8988T (cell line): ENCODE data around the gene PLA2G4E.

Experiments
- DNase-seq: peaks from one replicate; pipeline ENCODE4 v3.0.0; 2011

PLA2G4E gene

DNA sequence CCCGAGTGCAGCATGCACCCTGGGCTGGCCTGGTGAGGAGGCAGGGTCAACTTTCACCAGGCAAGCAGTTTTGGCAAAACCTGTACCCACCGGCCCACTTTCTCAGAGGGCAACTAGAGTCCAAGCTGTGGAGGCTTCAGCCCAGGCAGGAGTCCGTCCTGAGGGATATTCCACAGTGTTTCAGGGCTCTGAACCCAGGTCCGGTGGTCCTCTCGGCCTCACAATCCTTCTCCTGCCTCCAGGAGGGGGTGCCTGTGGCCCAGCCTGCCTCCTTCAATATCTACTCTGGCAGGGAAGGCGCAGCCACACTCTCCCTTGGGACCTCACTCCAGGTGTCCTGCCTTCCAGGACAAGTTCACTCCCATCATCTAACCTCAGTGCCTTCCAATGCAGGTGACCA is 3.9 kb downstream of the PLA2G4E start:
- DNase-seq = no peak

GRCh38 chr15:42014406-42014805 is 6.4 kb downstream of the PLA2G4E start:
- no peak for DNase-seq

DNA sequence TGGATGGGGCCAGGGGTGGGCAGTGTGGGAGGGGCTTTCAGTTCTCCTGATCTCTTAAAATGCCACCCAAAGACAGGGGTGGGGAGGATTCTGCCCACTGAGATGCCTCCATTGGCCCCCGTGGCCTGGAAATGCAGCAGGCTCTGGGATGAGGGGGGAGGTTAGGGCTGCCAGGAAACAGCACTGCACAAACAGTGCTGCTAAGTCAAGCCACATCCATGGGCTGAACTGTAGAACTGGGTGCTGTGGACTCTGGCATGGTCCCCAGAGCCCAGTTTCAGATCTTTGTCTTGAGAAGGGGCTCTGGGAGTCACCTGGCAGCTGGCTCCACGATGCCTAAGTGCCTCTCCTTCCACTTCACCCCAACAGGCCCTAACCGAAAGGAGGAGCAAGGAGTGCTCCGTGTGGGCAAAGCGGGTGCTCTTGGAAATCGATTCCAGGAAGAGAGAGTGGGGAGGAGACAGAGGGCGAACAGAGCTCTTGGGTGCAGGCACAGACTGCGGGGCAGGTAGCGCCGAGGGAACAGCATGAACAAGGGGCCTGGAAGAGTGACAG is 7.8 kb downstream of the PLA2G4E start:
- no peak for DNase-seq

GRCh38 chr15:42012241-42012640 is 8.6 kb downstream of the PLA2G4E start:
- DNase-seq = no peak

- DNase-seq = no peak
Observed at GRCh38 chr15:42011074-42011473, 9.8 kb downstream of the PLA2G4E start.

GRCh38 chr15:42010434-42010833 is 10.4 kb downstream of the PLA2G4E start:
- DNase-seq = no peak

DNA sequence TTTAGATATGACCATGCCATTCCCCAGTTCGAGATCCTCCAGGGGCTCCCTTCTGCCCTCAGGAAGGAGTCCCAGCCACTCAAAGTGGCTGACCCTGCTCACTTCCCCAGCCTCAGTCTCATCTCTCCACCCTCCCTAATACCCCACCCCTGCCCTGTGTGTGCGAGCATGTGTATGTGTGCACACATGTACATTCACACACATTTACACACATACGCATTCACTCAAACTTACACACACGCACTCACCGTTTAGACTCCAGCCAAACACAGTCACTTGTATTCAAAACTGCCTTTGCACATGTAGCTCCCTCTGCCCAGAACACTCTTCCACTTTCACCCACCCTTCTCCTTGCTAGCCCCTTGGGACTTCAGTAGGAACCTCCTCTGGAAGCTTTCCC is 11.4 kb downstream of the PLA2G4E start:
- no peak for DNase-seq

GRCh38 chr15:42009022-42009421 is 11.8 kb downstream of the PLA2G4E start:
- no peak for DNase-seq

DNA sequence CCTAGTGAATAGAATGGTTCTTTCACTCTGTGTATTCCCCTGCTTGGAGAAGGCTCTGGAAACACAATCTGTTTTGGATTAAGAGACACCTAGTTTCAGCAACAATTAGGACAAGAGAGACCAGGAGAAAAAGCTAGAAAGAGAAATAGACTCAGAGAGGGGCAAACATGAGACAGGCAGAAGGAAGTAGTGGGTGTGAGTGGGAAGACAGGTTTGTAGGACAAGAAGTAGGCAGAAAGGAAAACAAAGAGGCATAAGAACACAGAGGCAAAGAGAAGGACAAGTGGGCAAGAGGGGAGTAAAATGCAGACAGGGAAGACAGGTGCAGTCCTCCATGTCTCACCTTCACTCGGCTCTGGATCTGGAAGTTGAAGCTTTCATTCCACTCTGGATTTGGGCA is 13.5 kb downstream of the PLA2G4E start:
- no peak for DNase-seq

DNA sequence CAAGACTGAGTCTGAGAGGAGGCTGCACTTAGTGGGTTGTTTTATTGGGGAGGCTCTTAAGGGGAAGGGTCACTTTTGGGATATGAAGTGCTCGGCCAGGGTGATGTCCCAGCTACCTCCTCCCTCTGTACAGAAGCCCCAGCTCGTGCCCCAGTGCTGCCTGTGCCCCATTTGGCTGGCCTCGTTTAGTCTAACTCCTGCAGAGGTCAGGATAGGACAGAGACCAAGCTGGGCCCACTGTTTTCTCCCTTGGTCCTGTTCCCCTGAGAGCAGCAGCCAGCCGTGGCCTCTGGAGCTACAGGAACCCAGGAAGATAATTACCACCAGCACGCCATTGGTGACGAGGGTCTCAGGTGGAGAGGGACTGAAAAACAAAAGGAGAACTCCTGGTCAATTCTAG is 18.5 kb downstream of the PLA2G4E start:
- no peak for DNase-seq

GRCh38 chr15:42001236-42001635 is 19.6 kb downstream of the PLA2G4E start:
- DNase-seq = no peak

- DNase-seq = no peak
Observed at GRCh38 chr15:41999290-42000285, 21.3 kb downstream of the PLA2G4E start.

GRCh38 chr15:41997845-41998244 is 23.0 kb downstream of the PLA2G4E start:
- DNase-seq = no peak

GRCh38 chr15:41996921-41997592 is 23.8 kb downstream of the PLA2G4E start:
- DNase-seq = no peak

GRCh38 chr15:41996376-41996775 is 24.5 kb downstream of the PLA2G4E start:
- no peak for DNase-seq

- no peak for DNase-seq
Observed at GRCh38 chr15:41995476-41995855, 25.4 kb downstream of the PLA2G4E start.

DNA sequence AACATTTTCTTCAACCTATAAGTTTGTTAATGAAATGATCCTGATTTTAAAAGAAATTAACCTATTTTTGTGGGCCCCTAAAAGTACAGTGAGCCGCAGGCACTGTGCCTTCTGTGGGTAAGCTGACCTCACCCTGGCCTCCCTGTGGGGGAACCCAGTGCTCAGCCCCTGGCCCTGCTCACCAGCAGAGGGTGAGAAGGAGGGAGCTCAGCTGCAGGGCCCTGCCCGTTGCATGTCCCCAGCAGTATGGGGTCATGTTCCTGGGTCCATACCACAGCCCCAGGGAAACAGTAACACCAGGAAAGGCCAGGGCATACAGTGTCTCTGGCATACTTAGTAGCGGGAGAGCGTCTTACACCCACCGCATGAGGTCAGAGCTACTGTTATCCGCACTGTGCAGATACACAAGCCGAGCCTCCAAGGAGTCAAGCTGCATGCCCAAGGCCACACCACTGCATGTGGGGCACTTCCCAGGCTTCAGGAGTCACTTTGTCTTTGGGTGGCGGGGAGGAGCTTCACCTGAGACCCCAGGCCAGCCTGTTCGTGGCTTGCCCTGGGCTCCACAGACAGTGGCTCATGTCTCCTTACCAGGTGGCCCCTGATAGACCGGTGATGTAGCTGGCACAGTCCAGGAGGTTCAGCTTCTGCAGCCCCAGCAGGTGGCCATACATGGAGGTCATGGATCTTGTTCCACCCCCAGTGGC is 25.9 kb downstream of the PLA2G4E start:
- no peak for DNase-seq

DNA sequence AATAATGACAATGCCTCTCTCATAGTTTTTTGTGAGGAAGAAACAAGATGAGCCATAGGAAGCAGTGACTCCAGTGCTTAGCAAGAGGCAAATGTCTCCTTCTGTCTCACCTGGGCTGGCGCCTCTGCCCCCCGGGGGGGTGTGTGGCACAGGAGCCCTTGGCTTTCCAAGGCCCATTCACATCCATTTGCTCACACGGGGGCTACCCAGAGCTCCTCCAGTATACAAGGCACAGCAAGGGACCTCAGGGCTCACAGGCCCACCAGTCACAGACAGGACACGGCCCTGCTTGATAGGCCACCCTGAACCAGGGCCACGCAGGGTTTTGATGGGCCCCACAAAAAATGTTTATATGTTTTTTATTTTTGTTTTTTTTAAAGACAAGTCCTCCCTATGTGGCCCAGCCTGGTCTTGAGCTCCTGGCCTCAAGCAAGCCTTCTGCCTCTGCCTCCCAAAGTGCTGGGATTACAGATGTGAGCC is 26.6 kb downstream of the PLA2G4E start:
- DNase-seq = no peak

GRCh38 chr15:41993472-41994170 is 27.2 kb downstream of the PLA2G4E start:
- DNase-seq = no peak

DNA sequence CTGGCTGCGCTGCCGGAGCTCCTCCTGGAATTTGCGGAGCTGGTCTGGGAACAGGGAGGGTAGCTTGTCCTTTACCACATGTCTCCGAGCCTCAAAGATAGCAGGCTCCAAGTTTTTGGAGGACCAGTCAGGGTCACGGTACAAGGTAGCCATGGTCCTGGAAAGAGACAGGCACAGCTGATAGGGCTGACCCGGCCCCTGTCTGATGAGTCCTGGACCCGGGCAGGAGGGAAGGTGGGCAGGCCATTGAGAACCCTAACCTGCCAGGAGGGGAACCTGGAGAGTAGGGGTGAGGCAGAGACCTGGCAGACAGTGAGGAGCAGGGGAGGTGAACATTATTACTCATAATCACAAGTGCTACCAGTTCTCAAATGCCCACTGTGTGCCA is 28.0 kb downstream of the PLA2G4E start:
- DNase-seq = no peak

DNA sequence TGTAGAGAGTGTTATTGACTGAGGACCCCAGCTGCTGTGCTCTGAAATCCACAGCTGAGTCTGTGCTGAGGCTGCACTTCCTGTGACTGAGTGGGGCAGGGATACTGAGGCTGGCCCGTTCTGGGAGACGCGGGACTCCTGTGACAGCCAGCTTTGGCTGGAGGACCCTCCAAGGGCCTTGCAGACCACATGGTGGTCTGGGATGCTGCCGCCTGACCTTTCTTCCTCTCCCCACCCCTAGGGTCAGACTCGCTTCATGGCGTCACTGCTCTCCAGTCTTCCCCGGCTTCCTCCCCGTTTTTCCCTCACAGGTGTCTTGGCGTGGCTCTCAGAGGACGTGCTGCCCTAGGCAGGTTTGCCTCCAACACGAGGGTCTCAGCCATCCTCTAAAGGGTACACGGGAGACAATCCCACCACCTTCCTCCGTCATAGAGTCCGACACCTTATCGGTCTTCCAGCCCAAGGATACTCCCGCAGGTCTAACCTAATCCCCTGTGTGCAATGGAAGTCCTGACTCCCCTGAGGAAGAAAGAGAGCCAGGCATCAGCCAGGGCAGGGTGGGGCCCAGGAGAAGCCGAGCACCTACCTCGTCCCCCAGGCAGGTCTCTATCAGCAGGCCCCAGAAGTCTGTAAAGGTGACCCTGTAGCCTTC is 28.6 kb downstream of the PLA2G4E start:
- no peak for DNase-seq

DNA sequence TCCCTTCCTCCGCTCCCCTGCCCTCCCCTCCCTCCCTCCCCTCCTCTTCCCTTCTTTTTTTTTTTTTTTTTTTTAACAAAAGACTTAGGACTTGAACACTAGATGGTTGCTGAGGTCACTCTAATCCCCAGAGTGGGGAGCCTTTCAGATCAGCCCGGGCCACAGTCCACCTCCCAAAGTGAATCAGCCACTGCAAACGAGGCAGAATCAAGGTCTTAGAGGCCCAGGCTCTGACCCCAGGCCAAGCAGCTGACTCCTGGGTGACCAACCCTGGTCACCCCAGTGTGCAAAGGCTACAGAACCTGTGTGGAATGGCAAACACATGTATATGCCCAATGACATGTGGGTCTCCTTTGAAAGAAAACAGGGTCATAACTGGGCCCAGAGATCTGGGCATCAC is 30.2 kb downstream of the PLA2G4E start:
- no peak for DNase-seq
